ENCODE results near the gene CGRRF1.

GRCh38 chr14:54490445-54491175 lies 19.1 kb upstream of the CGRRF1 start:
- TF ChIP-seq SIN3A (IDR thresholded peaks at IDR 0.05; ENCODE audit: borderline replicate concordance, insufficient read depth, low read length) (no peak), POLR2AphosphoS5 (IDR thresholded peaks at IDR 0.05; ENCODE audit: low read depth, low read length) (no peak), TAF1 (IDR thresholded peaks at IDR 0.05; ENCODE audit: borderline replicate concordance, insufficient read depth, low read length) (no peak), FOXP2 (optimal IDR thresholded peaks at IDR 0.05; ENCODE audit: borderline replicate concordance, extremely low read depth, extremely low read length, insufficient read depth) (no peak)
- TF ChIP-seq, protein P1, sequence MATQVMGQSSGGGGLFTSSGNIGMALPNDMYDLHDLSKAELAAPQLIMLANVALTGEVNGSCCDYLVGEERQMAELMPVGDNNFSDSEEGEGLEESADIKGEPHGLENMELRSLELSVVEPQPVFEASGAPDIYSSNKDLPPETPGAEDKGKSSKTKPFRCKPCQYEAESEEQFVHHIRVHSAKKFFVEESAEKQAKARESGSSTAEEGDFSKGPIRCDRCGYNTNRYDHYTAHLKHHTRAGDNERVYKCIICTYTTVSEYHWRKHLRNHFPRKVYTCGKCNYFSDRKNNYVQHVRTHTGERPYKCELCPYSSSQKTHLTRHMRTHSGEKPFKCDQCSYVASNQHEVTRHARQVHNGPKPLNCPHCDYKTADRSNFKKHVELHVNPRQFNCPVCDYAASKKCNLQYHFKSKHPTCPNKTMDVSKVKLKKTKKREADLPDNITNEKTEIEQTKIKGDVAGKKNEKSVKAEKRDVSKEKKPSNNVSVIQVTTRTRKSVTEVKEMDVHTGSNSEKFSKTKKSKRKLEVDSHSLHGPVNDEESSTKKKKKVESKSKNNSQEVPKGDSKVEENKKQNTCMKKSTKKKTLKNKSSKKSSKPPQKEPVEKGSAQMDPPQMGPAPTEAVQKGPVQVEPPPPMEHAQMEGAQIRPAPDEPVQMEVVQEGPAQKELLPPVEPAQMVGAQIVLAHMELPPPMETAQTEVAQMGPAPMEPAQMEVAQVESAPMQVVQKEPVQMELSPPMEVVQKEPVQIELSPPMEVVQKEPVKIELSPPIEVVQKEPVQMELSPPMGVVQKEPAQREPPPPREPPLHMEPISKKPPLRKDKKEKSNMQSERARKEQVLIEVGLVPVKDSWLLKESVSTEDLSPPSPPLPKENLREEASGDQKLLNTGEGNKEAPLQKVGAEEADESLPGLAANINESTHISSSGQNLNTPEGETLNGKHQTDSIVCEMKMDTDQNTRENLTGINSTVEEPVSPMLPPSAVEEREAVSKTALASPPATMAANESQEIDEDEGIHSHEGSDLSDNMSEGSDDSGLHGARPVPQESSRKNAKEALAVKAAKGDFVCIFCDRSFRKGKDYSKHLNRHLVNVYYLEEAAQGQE (IDR thresholded peaks at IDR 0.05; ENCODE audit: insufficient read depth in 1 of 2, low read depth in 2 of 2, low read length in 2 of 2): no peak

Data from PFSK-1 (cell line).